ENCODE data around the gene LAMA3.

The LAMA3 gene

DNA sequence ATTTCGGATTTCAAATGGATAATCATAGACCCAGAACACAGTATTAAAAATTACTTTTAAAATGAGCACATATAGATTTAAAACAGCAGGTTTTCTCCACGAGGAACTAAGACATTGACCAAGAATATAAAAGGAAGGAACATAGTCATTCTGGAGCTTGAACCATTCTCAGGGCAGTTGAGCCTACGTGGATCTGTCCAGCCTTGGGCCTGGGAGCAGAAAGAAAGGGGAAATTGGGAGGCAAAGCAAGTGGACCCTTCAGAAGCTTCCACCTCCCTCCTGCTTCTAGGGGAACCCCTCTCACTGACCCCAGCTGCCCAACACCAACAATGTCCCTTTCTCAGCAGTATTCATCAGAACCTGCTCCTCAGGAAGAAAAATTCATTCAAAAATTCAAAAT, 293.9 kb downstream of the LAMA3 start:
- no peaks in the 10 kb centered on the region for H3K36me3 ChIP-seq (ENCODE audit: control insufficient read depth in 1 of 2, insufficient read depth in 2 of 2, low read length in 2 of 2)
- H3K27me3 ChIP-seq (ENCODE audit: control insufficient read depth in 1 of 2, insufficient read depth in 2 of 2, low read length in 2 of 2): no peaks in the 10 kb centered on the region
- H3K27ac ChIP-seq (ENCODE audit: low read depth, low read length): no peak overlapping the region
- H3K4me3 ChIP-seq (ENCODE audit: low read depth in 1 of 2, low read length in 2 of 2): no peak overlapping the region
- no peak overlapping the region for H3K9ac ChIP-seq (ENCODE audit: low read depth in 1 of 2, low read length in 2 of 2)
- H3K4me1 ChIP-seq (ENCODE audit: control insufficient read depth in 1 of 2, insufficient read depth in 2 of 2, low read length in 2 of 2): no peaks in the 10 kb centered on the region
- H3K9me3 ChIP-seq (ENCODE audit: control insufficient read depth in 1 of 2, low read length in 2 of 2): no peaks in the 10 kb centered on the region

GRCh38 chr18:23986600-23987359, 297.5 kb downstream of the LAMA3 start:
- no peak overlapping the region for H3K9ac ChIP-seq (ENCODE audit: low read depth in 1 of 2, low read length in 2 of 2)
- H3K27ac ChIP-seq (ENCODE audit: low read depth, low read length): no peak overlapping the region
- no peak overlapping the region for H3K4me3 ChIP-seq (ENCODE audit: low read depth in 1 of 2, low read length in 2 of 2)
- H3K9me3 ChIP-seq (ENCODE audit: control insufficient read depth in 1 of 2, low read length in 2 of 2): no peaks in the 10 kb centered on the region
- H3K36me3 ChIP-seq (ENCODE audit: control insufficient read depth in 1 of 2, insufficient read depth in 2 of 2, low read length in 2 of 2): no peaks in the 10 kb centered on the region
- H3K27me3 ChIP-seq (ENCODE audit: control insufficient read depth in 1 of 2, insufficient read depth in 2 of 2, low read length in 2 of 2): no peaks in the 10 kb centered on the region
- no peaks in the 10 kb centered on the region for H3K4me1 ChIP-seq (ENCODE audit: control insufficient read depth in 1 of 2, insufficient read depth in 2 of 2, low read length in 2 of 2)

GRCh38 chr18:23990474-23991410, 301.5 kb downstream of the LAMA3 start:
- no peaks in the 10 kb centered on the region for H3K4me1 ChIP-seq (ENCODE audit: control insufficient read depth in 1 of 2, insufficient read depth in 2 of 2, low read length in 2 of 2)
- H3K27ac ChIP-seq (ENCODE audit: low read depth, low read length): no peak overlapping the region

GRCh38 chr18:23992089-23992940, 303.1 kb downstream of the LAMA3 start:
- H3K9ac ChIP-seq (ENCODE audit: low read depth in 1 of 2, low read length in 2 of 2): no peak overlapping the region
- no peaks in the 10 kb centered on the region for H3K4me1 ChIP-seq (ENCODE audit: control insufficient read depth in 1 of 2, insufficient read depth in 2 of 2, low read length in 2 of 2)
- no peaks in the 10 kb centered on the region for H3K27me3 ChIP-seq (ENCODE audit: control insufficient read depth in 1 of 2, insufficient read depth in 2 of 2, low read length in 2 of 2)
- H3K9me3 ChIP-seq (ENCODE audit: control insufficient read depth in 1 of 2, low read length in 2 of 2): no peaks in the 10 kb centered on the region
- H3K27ac ChIP-seq (ENCODE audit: low read depth, low read length): no peak overlapping the region
- H3K4me3 ChIP-seq (ENCODE audit: low read depth in 1 of 2, low read length in 2 of 2): peak overlapping the region in 1 of 2 donors; percentile 2
- no peaks in the 10 kb centered on the region for H3K36me3 ChIP-seq (ENCODE audit: control insufficient read depth in 1 of 2, insufficient read depth in 2 of 2, low read length in 2 of 2)

More at GRCh38 chr18:23990474-23991410, 301.5 kb downstream of the LAMA3 start:
- no peak overlapping the region for H3K9ac ChIP-seq (ENCODE audit: low read depth in 1 of 2, low read length in 2 of 2)
- no peak overlapping the region for H3K4me3 ChIP-seq (ENCODE audit: low read depth in 1 of 2, low read length in 2 of 2)
- no peaks in the 10 kb centered on the region for H3K36me3 ChIP-seq (ENCODE audit: control insufficient read depth in 1 of 2, insufficient read depth in 2 of 2, low read length in 2 of 2)
- H3K27me3 ChIP-seq (ENCODE audit: control insufficient read depth in 1 of 2, insufficient read depth in 2 of 2, low read length in 2 of 2): no peaks in the 10 kb centered on the region
- no peaks in the 10 kb centered on the region for H3K9me3 ChIP-seq (ENCODE audit: control insufficient read depth in 1 of 2, low read length in 2 of 2)

DNA sequence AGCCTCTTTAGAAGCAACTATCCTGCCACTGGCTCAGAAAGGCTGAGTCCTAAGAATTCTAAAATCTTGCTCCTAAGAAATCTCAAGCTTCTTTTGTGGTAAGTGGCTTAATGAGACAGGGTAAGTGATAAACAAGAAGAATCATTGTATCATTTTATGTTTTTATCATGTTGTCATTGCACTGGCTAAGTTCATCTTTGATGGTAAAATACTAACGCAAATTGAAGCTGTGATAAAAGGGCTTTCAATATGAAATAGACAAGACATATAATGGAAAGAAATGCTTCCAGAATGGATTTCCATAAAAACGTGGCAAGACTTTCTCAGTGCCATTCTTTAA, 303.7 kb downstream of the LAMA3 start:
- H3K4me3 ChIP-seq (ENCODE audit: low read depth in 1 of 2, low read length in 2 of 2): peak overlapping the region in 1 of 2 donors; percentile 2
- no peaks in the 10 kb centered on the region for H3K27me3 ChIP-seq (ENCODE audit: control insufficient read depth in 1 of 2, insufficient read depth in 2 of 2, low read length in 2 of 2)
- no peak overlapping the region for H3K27ac ChIP-seq (ENCODE audit: low read depth, low read length)
- no peaks in the 10 kb centered on the region for H3K4me1 ChIP-seq (ENCODE audit: control insufficient read depth in 1 of 2, insufficient read depth in 2 of 2, low read length in 2 of 2)
- H3K36me3 ChIP-seq (ENCODE audit: control insufficient read depth in 1 of 2, insufficient read depth in 2 of 2, low read length in 2 of 2): no peaks in the 10 kb centered on the region
- no peaks in the 10 kb centered on the region for H3K9me3 ChIP-seq (ENCODE audit: control insufficient read depth in 1 of 2, low read length in 2 of 2)
- H3K9ac ChIP-seq (ENCODE audit: low read depth in 1 of 2, low read length in 2 of 2): no peak overlapping the region

- peaks cover 0 to 2% of the 10 kb centered on the region in 2 donors for H3K4me1 ChIP-seq (ENCODE audit: control insufficient read depth in 1 of 2, insufficient read depth in 2 of 2, low read length in 2 of 2)
- H3K4me3 ChIP-seq (ENCODE audit: low read depth in 1 of 2, low read length in 2 of 2): peak overlapping the region in 1 of 2 donors; percentile 41
- no peaks in the 10 kb centered on the region for H3K9me3 ChIP-seq (ENCODE audit: control insufficient read depth in 1 of 2, low read length in 2 of 2)
- peak overlapping the region in 1 of 2 donors; percentile 8 for H3K9ac ChIP-seq (ENCODE audit: low read depth in 1 of 2, low read length in 2 of 2)
- H3K36me3 ChIP-seq (ENCODE audit: control insufficient read depth in 1 of 2, insufficient read depth in 2 of 2, low read length in 2 of 2): no peaks in the 10 kb centered on the region
- H3K27me3 ChIP-seq (ENCODE audit: control insufficient read depth in 1 of 2, insufficient read depth in 2 of 2, low read length in 2 of 2): no peaks in the 10 kb centered on the region
- no peak overlapping the region for H3K27ac ChIP-seq (ENCODE audit: low read depth, low read length)
These were observed 305.2 kb downstream of the LAMA3 start for GRCh38 chr18:23994361-23994902.

DNA sequence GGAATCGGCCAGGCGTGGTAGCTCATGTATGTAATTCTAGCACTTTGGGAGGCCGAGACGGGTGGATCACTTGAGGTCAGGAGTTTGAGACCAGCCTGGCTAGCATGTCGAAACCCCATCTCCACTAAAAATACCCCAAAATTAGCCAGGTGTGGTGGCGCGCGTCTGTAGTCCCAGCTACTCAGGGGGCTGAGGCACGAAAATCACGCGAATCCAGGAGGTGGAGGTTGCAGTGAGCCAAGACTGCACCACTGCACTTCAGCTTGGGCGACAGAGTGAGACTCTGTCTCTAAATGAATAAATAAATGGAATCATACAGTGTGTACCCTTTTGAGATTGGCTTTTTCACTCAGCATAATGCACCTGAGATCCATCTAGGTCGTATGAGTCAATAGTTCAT, 305.9 kb downstream of the LAMA3 start:
- Histone ChIP-seq H3K36me3 (ENCODE audit: control insufficient read depth in 1 of 2, insufficient read depth in 2 of 2, low read length in 2 of 2) (no peaks in the 10 kb centered on the region), H3K9me3 (ENCODE audit: control insufficient read depth in 1 of 2, low read length in 2 of 2) (no peaks in the 10 kb centered on the region), H3K9ac (ENCODE audit: low read depth in 1 of 2, low read length in 2 of 2) (no peak overlapping the region), H3K27ac (ENCODE audit: low read depth, low read length) (no peak overlapping the region), H3K27me3 (ENCODE audit: control insufficient read depth in 1 of 2, insufficient read depth in 2 of 2, low read length in 2 of 2) (no peaks in the 10 kb centered on the region), H3K4me1 (ENCODE audit: control insufficient read depth in 1 of 2, insufficient read depth in 2 of 2, low read length in 2 of 2) (peaks cover 0 to 2% of the 10 kb centered on the region in 2 donors), H3K4me3 (ENCODE audit: low read depth in 1 of 2, low read length in 2 of 2) (no peak overlapping the region)

- Histone ChIP-seq H3K9ac (ENCODE audit: low read depth in 1 of 2, low read length in 2 of 2) (no peak overlapping the region), H3K27me3 (ENCODE audit: control insufficient read depth in 1 of 2, insufficient read depth in 2 of 2, low read length in 2 of 2) (no peaks in the 10 kb centered on the region), H3K4me3 (ENCODE audit: low read depth in 1 of 2, low read length in 2 of 2) (no peak overlapping the region), H3K36me3 (ENCODE audit: control insufficient read depth in 1 of 2, insufficient read depth in 2 of 2, low read length in 2 of 2) (no peaks in the 10 kb centered on the region), H3K4me1 (ENCODE audit: control insufficient read depth in 1 of 2, insufficient read depth in 2 of 2, low read length in 2 of 2) (peaks cover 0 to 6% of the 10 kb centered on the region in 2 donors), H3K9me3 (ENCODE audit: control insufficient read depth in 1 of 2, low read length in 2 of 2) (no peaks in the 10 kb centered on the region), H3K27ac (ENCODE audit: low read depth, low read length) (no peak overlapping the region)
These were observed 308.8 kb downstream of the LAMA3 start for GRCh38 chr18:23998018-23998417.

- peaks cover 0 to 8% of the 10 kb centered on the region in 2 donors for H3K4me1 ChIP-seq (ENCODE audit: control insufficient read depth in 1 of 2, insufficient read depth in 2 of 2, low read length in 2 of 2)
- no peaks in the 10 kb centered on the region for H3K36me3 ChIP-seq (ENCODE audit: control insufficient read depth in 1 of 2, insufficient read depth in 2 of 2, low read length in 2 of 2)
- no peaks in the 10 kb centered on the region for H3K9me3 ChIP-seq (ENCODE audit: control insufficient read depth in 1 of 2, low read length in 2 of 2)
- no peak overlapping the region for H3K4me3 ChIP-seq (ENCODE audit: low read depth in 1 of 2, low read length in 2 of 2)
- H3K27me3 ChIP-seq (ENCODE audit: control insufficient read depth in 1 of 2, insufficient read depth in 2 of 2, low read length in 2 of 2): no peaks in the 10 kb centered on the region
- H3K9ac ChIP-seq (ENCODE audit: low read depth in 1 of 2, low read length in 2 of 2): no peak overlapping the region
- no peak overlapping the region for H3K27ac ChIP-seq (ENCODE audit: low read depth, low read length)
These were observed 309.6 kb downstream of the LAMA3 start for GRCh38 chr18:23998820-23999219.

Measured in duodenal mucosa (tissue), 2 donors.